Measurements from ENCODE around the gene TRAF5.

DNA sequence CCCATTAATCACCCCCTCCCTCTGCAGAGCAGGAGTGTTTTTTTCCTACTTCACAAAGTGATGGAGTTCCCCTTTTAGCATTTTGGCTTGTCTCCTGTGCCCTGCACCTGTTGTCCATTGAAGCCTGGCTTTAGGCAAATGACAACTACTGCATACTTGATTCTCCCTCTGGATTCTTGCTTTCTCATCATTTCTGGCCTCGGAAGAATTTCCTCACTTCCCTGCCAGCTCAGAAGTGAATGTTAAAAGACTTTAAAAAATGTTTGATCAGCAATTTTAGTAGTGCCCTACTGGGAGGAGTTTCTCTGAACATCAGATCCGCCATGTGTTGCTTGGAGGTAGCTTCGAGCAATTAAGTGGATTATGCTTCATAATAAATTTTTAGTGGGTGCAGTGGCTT, 39.4 kb upstream of the TRAF5 start:
- TF ChIP-seq SP1 (IDR thresholded peaks at IDR 0.05) = no peak
- TF ChIP-seq BHLHE40 (IDR thresholded peaks at IDR 0.05; ENCODE audit: borderline replicate concordance) = no peak
- no peak for TF ChIP-seq ARNT (IDR thresholded peaks at IDR 0.05)
- no peak for TF ChIP-seq SUZ12 (IDR thresholded peaks at IDR 0.05)
- no peak for TF ChIP-seq NFRKB (IDR thresholded peaks at IDR 0.05)
- TF ChIP-seq LEF1 (IDR thresholded peaks at IDR 0.05; ENCODE audit: borderline replicate concordance) = no peak
- TF ChIP-seq ELF4 (IDR thresholded peaks at IDR 0.05) = no peak
- TF ChIP-seq PKNOX1 (IDR thresholded peaks at IDR 0.05) = no peak
- TF ChIP-seq FOXM1 (IDR thresholded peaks at IDR 0.05; ENCODE audit: borderline replicate concordance) = no peak
- TF ChIP-seq FOXA1 (IDR thresholded peaks at IDR 0.05) = no peak
- no peak for TF ChIP-seq ZNF384 (IDR thresholded peaks at IDR 0.05)
- TF ChIP-seq L3MBTL2 (conservative IDR thresholded peaks at IDR 0.05) = no peak
- TF ChIP-seq TARDBP (IDR thresholded peaks at IDR 0.05) = no peak

Measured in HEK293T (cell line).